PFSK-1 (cell line): ENCODE results near the gene SHBG.

Experiments used
- FOXP2 ChIP-seq: optimal IDR thresholded peaks from 2 replicates; pipeline ENCODE3; 2011; ENCODE audit warnings: borderline replicate concordance, control low read depth, inconsistent platforms; ENCODE audit not compliant: insufficient read depth; ENCODE audit errors: extremely low read length, extremely low read depth
- POLR2AphosphoS5 ChIP-seq: IDR thresholded peaks from 2 replicates; pipeline ENCODE4 v1.6.1; 2012; ENCODE audit warnings: low read depth, mild to moderate bottlenecking, control low read depth, low read length, moderate library complexity
- REST ChIP-seq, 2 experiments: IDR thresholded peaks; 2 replicates each; pipeline versions ENCODE4 v1.6.1 to v1.8.0; 2011 to 2012; ENCODE audit warnings: low read depth in 2 of 2, low read length in 2 of 2, control low read depth in 1 of 2, inconsistent platforms in 1 of 2, mild to moderate bottlenecking in 1 of 2, moderate library complexity in 1 of 2; ENCODE audit not compliant: insufficient read depth in 1 of 2
- SIN3A ChIP-seq: IDR thresholded peaks from 2 replicates; pipeline ENCODE4 v1.6.1; 2012; ENCODE audit warnings: mild to moderate bottlenecking, low read length, moderate library complexity, borderline replicate concordance; ENCODE audit not compliant: insufficient read depth
- TAF1 ChIP-seq: IDR thresholded peaks from 2 replicates; pipeline ENCODE4 v1.6.1; 2012; ENCODE audit warnings: low read length, control low read depth, borderline replicate concordance; ENCODE audit not compliant: insufficient read depth

SHBG gene

GRCh38 chr17:7586673-7587419 is 43.1 kb upstream of the SHBG start:
- TF ChIP-seq REST (IDR thresholded peaks at IDR 0.05; ENCODE audit: insufficient read depth in 1 of 2, low read depth in 2 of 2, low read length in 2 of 2) (no peak), FOXP2 (no peak), POLR2AphosphoS5 (no peak; the same call in 1 of the 2 replicates), SIN3A (no peak)

GRCh38 chr17:7587420-7588151 is 42.3 kb upstream of the SHBG start:
- TF ChIP-seq REST (IDR thresholded peaks at IDR 0.05; ENCODE audit: insufficient read depth in 1 of 2, low read depth in 2 of 2, low read length in 2 of 2) = no peak
- TF ChIP-seq FOXP2 = no peak
- no peak for TF ChIP-seq SIN3A
- TF ChIP-seq TAF1 = no peak
- TF ChIP-seq POLR2AphosphoS5 = no peak

GRCh38 chr17:7588553-7589203 is 41.3 kb upstream of the SHBG start:
- TF ChIP-seq SIN3A (no peak), POLR2AphosphoS5 (no peak), FOXP2 (no peak), REST (IDR thresholded peaks at IDR 0.05; ENCODE audit: insufficient read depth in 1 of 2, low read depth in 2 of 2, low read length in 2 of 2) (no peak), TAF1 (no peak)

- TF ChIP-seq POLR2AphosphoS5 (no peak), FOXP2 (no peak), SIN3A (no peak)
Measured at GRCh38 chr17:7589204-7589868, 40.6 kb upstream of the SHBG start.

- TF ChIP-seq REST (IDR thresholded peaks at IDR 0.05; ENCODE audit: insufficient read depth in 1 of 2, low read depth in 2 of 2, low read length in 2 of 2) (no peak), FOXP2 (no peak), SIN3A (no peak), TAF1 (no peak), POLR2AphosphoS5 (peak; percentile 17; the same call in 1 of the 2 replicates)
Measured at GRCh38 chr17:7589891-7590691, 39.8 kb upstream of the SHBG start, which contains the start of gene SOX15. SOX15 (minus strand) TSS chr17:7590094; CDS start chr17:7589676, 418 bp downstream.
